Natural killer cell (primary cell): ENCODE measurements around the gene RGL2. TPM values are rescaled to one million over a fixed set of nuclear protein-coding genes. Genes with fewer than 3 reads are reported as not detected.

ENCODE experiments used
- ATAC-seq, 3 donors: fragments of 150-1000 bp in 2 of 3; fragments of 200-7000 bp in 1 of 3; cut with Tn5 transposase; 1 replicate in 1 of 3; 2 replicates in 2 of 3; pipeline ENCODE4 v1.10.0; 2021; ENCODE audit warnings: mild to moderate bottlenecking in 2 of 3, moderate library complexity in 2 of 3
- DNase-seq, 2 donors: peaks; one replicate each; pipeline versions ENCODE4 v3.0.0 to v3.0.0-alpha.2; 2013 to 2021; ENCODE audit warnings: mixed read lengths in 1 of 2
- H3K27ac ChIP-seq: one replicate; pipeline ENCODE4 v1.5.1; 2013; ENCODE audit warnings: mild to moderate bottlenecking, low read length
- H3K27me3 ChIP-seq: one replicate; pipeline ENCODE4 v1.6.1; 2013; ENCODE audit warnings: low read length; ENCODE audit not compliant: control insufficient read depth, insufficient read depth
- H3K36me3 ChIP-seq: one replicate; pipeline ENCODE4 v1.6.1; 2013; ENCODE audit warnings: low read length; ENCODE audit not compliant: control insufficient read depth, insufficient read depth
- H3K4me1 ChIP-seq: one replicate; pipeline ENCODE4 v1.6.1; 2013; ENCODE audit warnings: low read length; ENCODE audit not compliant: control insufficient read depth, insufficient read depth
- H3K4me3 ChIP-seq: one replicate; pipeline ENCODE4 v1.5.1; 2013; ENCODE audit warnings: low read length
- H3K9me3 ChIP-seq: one replicate; pipeline ENCODE4 v1.6.1; 2013; ENCODE audit warnings: low read length; ENCODE audit not compliant: control insufficient read depth, insufficient read depth
- H3K27ac Mint-ChIP-seq, 2 donors: one replicate each; pipeline ENCODE4 v1.8.0; 2022; ENCODE audit warnings: mild to moderate bottlenecking in 2 of 2, mixed read lengths in 2 of 2, moderate library complexity in 1 of 2
- H3K27me3 Mint-ChIP-seq, 2 donors: one replicate each; pipeline ENCODE4 v1.8.0; 2022; ENCODE audit warnings: low read depth in 2 of 2, mixed read lengths in 2 of 2
- H3K36me3 Mint-ChIP-seq: one replicate; pipeline ENCODE4 v1.8.0; 2022; ENCODE audit warnings: mixed read lengths
- H3K4me1 Mint-ChIP-seq, 2 donors: one replicate each; pipeline ENCODE4 v1.8.0; 2022; ENCODE audit warnings: mixed read lengths in 2 of 2
- H3K4me3 Mint-ChIP-seq: one replicate; pipeline ENCODE4 v1.8.0; 2022; ENCODE audit warnings: mild to moderate bottlenecking, moderate library complexity, mixed read lengths
- H3K9me3 Mint-ChIP-seq, 2 donors: one replicate each; pipeline ENCODE4 v1.8.0; 2022; ENCODE audit warnings: mixed read lengths in 2 of 2
- CTCF ChIP-seq: fragments of 200-600 bp; IDR thresholded peaks from one replicate; pipeline ENCODE4 v1.8.0; 2022; ENCODE audit warnings: antibody characterized with exemption
- WGBS: methylation state at CpG from one replicate; pipeline ENCODE4 v1.1.7; 2013; ENCODE audit warnings: missing lambda C conversion rate; ENCODE audit not compliant: insufficient coverage; 5-methylcytosine and 5-hydroxymethylcytosine counted together
- intact Hi-C: fragments of 100-400 bp; cut with micrococcal nuclease; formaldehyde crosslinking; loops from one replicate; pipeline ENCODE4 v1.14.2; 2022
- total RNA-seq, 4 donors: library from RNA; stranded (reverse); fragments of 120-200 nt in 1 of 4; gene quantifications; one replicate each; pipeline versions ENCODE4 v1.2.3 to v1.2.4, GENCODE V29; 2013 to 2022

RGL2 gene
- total RNA-seq, 3 donors from 2014 or later (not counting 1 experiment from before 2014, with no cell fraction given): 80.7 to 91.4 (median 84.9) TPM

DNA sequence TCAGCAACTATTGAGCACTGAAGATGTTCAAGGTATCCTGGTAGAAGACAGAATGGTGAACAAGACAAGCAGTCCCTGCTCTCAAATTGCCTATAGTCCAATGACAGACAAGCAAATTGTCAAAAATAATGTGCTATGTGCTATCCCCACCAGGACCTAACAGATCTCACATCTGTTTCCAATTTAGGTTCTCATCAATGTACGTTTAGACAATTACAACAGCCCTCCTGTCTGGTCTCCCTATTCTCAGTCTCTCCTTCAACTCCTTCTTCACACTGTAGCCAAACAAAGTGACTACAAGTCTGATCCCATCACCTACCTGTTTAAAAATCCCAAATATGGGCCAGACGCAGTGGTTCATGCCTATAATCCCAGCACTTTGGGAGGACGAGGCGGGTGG lies 7.6 kb upstream of the RGL2 start:
- Mint-ChIP-seq H3K4me3 (no peak overlapping the region), H3K27ac (no peak overlapping the region), H3K4me1 (peaks cover 27 to 50% of the 10 kb centered on the region in 2 donors), H3K36me3 (no peaks in the 10 kb centered on the region), H3K9me3 (no peaks in the 10 kb centered on the region), H3K27me3 (no peaks in the 10 kb centered on the region)
- TF ChIP-seq CTCF: no peak
- Histone ChIP-seq H3K27me3 (no peaks in the 10 kb centered on the region), H3K4me1 (peaks cover 19% of the 10 kb centered on the region), H3K4me3 (no peak overlapping the region), H3K36me3 (peaks cover 53% of the 10 kb centered on the region), H3K27ac (no peak overlapping the region), H3K9me3 (no peaks in the 10 kb centered on the region)
- DNase-seq (no peak), ATAC-seq (no peak)
- intact Hi-C loops: no loop called here
- 94% methylated on average over 4 of the region's 4 CpGs for WGBS

- no peak for ATAC-seq
- Histone ChIP-seq H3K4me3 (no peak overlapping the region), H3K9me3 (no peaks in the 10 kb centered on the region), H3K36me3 (peaks cover 50% of the 10 kb centered on the region), H3K27ac (no peak overlapping the region), H3K27me3 (no peaks in the 10 kb centered on the region), H3K4me1 (peaks cover 20% of the 10 kb centered on the region)
- no peak for TF ChIP-seq CTCF
- no peaks in the 10 kb centered on the region for H3K9me3 Mint-ChIP-seq
- no peaks in the 10 kb centered on the region for H3K36me3 Mint-ChIP-seq
- H3K4me1 Mint-ChIP-seq: peaks cover 27 to 54% of the 10 kb centered on the region in 2 donors
- no peak for DNase-seq
- H3K4me3 Mint-ChIP-seq: no peak overlapping the region
- WGBS: 95% methylated on average over 8 of the region's 8 CpGs
- no peaks in the 10 kb centered on the region for H3K27me3 Mint-ChIP-seq
- intact Hi-C loops: no loop called here
- H3K27ac Mint-ChIP-seq: peak overlapping the region; percentile 9 to 45
Observed at GRCh38 chr6:33305052-33305451, 6.3 kb upstream of the RGL2 start.

- TF ChIP-seq CTCF: no peak
- Mint-ChIP-seq H3K9me3 (no peaks in the 10 kb centered on the region), H3K27ac (peak overlapping the region in 1 of 2 donors; percentile 65)
Observed at GRCh38 chr6:33304216-33304615, 5.5 kb upstream of the RGL2 start.

GRCh38 chr6:33301877-33302276 lies 3.1 kb upstream of the RGL2 start:
- H3K27me3 Mint-ChIP-seq: no peaks in the 10 kb centered on the region
- WGBS: 88% methylated on average over 1 of the region's 3 CpGs
- H3K36me3 ChIP-seq: peaks cover 41% of the 10 kb centered on the region
- no peak overlapping the region for H3K27ac ChIP-seq
- no peaks in the 10 kb centered on the region for H3K9me3 ChIP-seq
- DNase-seq (no peak), ATAC-seq (no peak)
- peak overlapping the region; percentile 99 for H3K27ac Mint-ChIP-seq
- peaks cover 39% of the 10 kb centered on the region for H3K4me1 ChIP-seq
- peaks cover 43 to 72% of the 10 kb centered on the region in 2 donors for H3K4me1 Mint-ChIP-seq
- no peak overlapping the region for H3K4me3 Mint-ChIP-seq
- H3K9me3 Mint-ChIP-seq: no peaks in the 10 kb centered on the region
- H3K4me3 ChIP-seq: no peak overlapping the region
- intact Hi-C loops: no loop called here
- H3K27me3 ChIP-seq: no peaks in the 10 kb centered on the region
- H3K36me3 Mint-ChIP-seq: no peaks in the 10 kb centered on the region
- TF ChIP-seq CTCF: no peak

More at GRCh38 chr6:33304216-33304615, 5.5 kb upstream of the RGL2 start:
- no peaks in the 10 kb centered on the region for H3K36me3 Mint-ChIP-seq
- no peaks in the 10 kb centered on the region for H3K27me3 Mint-ChIP-seq
- H3K9me3 ChIP-seq: no peaks in the 10 kb centered on the region
- H3K4me3 Mint-ChIP-seq: no peak overlapping the region
- ATAC-seq (no peak), DNase-seq (no peak)
- peaks cover 26% of the 10 kb centered on the region for H3K4me1 ChIP-seq
- intact Hi-C loops: no loop called here
- WGBS: 97% methylated on average over 15 of the region's 16 CpGs
- no peak overlapping the region for H3K27ac ChIP-seq
- H3K27me3 ChIP-seq: no peaks in the 10 kb centered on the region
- H3K4me1 Mint-ChIP-seq: peaks cover 36 to 63% of the 10 kb centered on the region in 2 donors
- peaks cover 50% of the 10 kb centered on the region for H3K36me3 ChIP-seq
- no peak overlapping the region for H3K4me3 ChIP-seq
